Rectal smooth muscle tissue (tissue), 1 donor: ENCODE data around the gene MAMDC2.
"Not testable (repeated sequence)": the region's sequence is repeated elsewhere in the genome, so short reads cannot be mapped to it uniquely, and the experiment has no call there.

Experiments
- H3K27ac ChIP-seq: one replicate; pipeline ENCODE4 v1.7.0; 2013; ENCODE audit warnings: low read depth, low read length, inconsistent platforms
- H3K27me3 ChIP-seq: one replicate; pipeline ENCODE4 v1.7.0; 2013; ENCODE audit warnings: low read length; ENCODE audit not compliant: control insufficient read depth, insufficient read depth
- H3K36me3 ChIP-seq: one replicate; pipeline ENCODE4 v1.7.0; 2013; ENCODE audit warnings: low read length; ENCODE audit not compliant: control insufficient read depth, insufficient read depth
- H3K4me1 ChIP-seq: one replicate; pipeline ENCODE4 v1.7.0; 2013; ENCODE audit warnings: low read length; ENCODE audit not compliant: control insufficient read depth, insufficient read depth
- H3K4me3 ChIP-seq: one replicate; pipeline ENCODE4 v1.7.0; 2013; ENCODE audit warnings: low read length
- H3K9ac ChIP-seq: one replicate; pipeline ENCODE4 v1.7.0; 2013; ENCODE audit warnings: low read length

Gene MAMDC2

GRCh38 chr9:70012569-70012968, 31.1 kb upstream of the MAMDC2 start:
- Histone ChIP-seq H3K4me1 (peaks cover 2% of the 10 kb centered on the region), H3K4me3 (no peak overlapping the region), H3K27ac (no peak overlapping the region), H3K36me3 (no peaks in the 10 kb centered on the region), H3K9ac (no peak overlapping the region), H3K27me3 (no peaks in the 10 kb centered on the region)

GRCh38 chr9:70013598-70014196, 30.0 kb upstream of the MAMDC2 start:
- Histone ChIP-seq H3K4me3 (no peak overlapping the region), H3K27me3 (no peaks in the 10 kb centered on the region), H3K4me1 (peaks cover 2% of the 10 kb centered on the region), H3K36me3 (no peaks in the 10 kb centered on the region), H3K27ac (no peak overlapping the region), H3K9ac (no peak overlapping the region)

GRCh38 chr9:70015099-70015498, 28.5 kb upstream of the MAMDC2 start:
- Histone ChIP-seq H3K27me3 (no peaks in the 10 kb centered on the region), H3K4me1 (peaks cover 2% of the 10 kb centered on the region), H3K36me3 (no peaks in the 10 kb centered on the region), H3K4me3 (no peak overlapping the region), H3K9ac (no peak overlapping the region), H3K27ac (no peak overlapping the region)

- H3K27me3 ChIP-seq = no peaks in the 10 kb centered on the region
- H3K4me3 ChIP-seq = no peak overlapping the region
- H3K36me3 ChIP-seq = no peaks in the 10 kb centered on the region
- H3K9ac ChIP-seq = no peak overlapping the region
- no peak overlapping the region for H3K27ac ChIP-seq
- no peaks in the 10 kb centered on the region for H3K4me1 ChIP-seq
Measured at GRCh38 chr9:70020217-70020616, 23.4 kb upstream of the MAMDC2 start.

GRCh38 chr9:70020991-70021571, 22.6 kb upstream of the MAMDC2 start:
- H3K27me3 ChIP-seq = no peaks in the 10 kb centered on the region
- no peak overlapping the region for H3K9ac ChIP-seq
- no peaks in the 10 kb centered on the region for H3K36me3 ChIP-seq
- no peak overlapping the region for H3K27ac ChIP-seq
- no peak overlapping the region for H3K4me3 ChIP-seq
- no peaks in the 10 kb centered on the region for H3K4me1 ChIP-seq

- H3K4me1 ChIP-seq = no peaks in the 10 kb centered on the region
- H3K9ac ChIP-seq = no peak overlapping the region
- no peaks in the 10 kb centered on the region for H3K36me3 ChIP-seq
- H3K27me3 ChIP-seq = no peaks in the 10 kb centered on the region
- no peak overlapping the region for H3K4me3 ChIP-seq
- no peak overlapping the region for H3K27ac ChIP-seq
Measured at GRCh38 chr9:70028287-70028686, 15.4 kb upstream of the MAMDC2 start.

GRCh38 chr9:70030156-70030555, 13.5 kb upstream of the MAMDC2 start:
- Histone ChIP-seq H3K27ac (no peak overlapping the region), H3K36me3 (no peaks in the 10 kb centered on the region), H3K9ac (no peak overlapping the region), H3K4me3 (no peak overlapping the region), H3K4me1 (no peaks in the 10 kb centered on the region), H3K27me3 (no peaks in the 10 kb centered on the region)

- no peak overlapping the region for H3K27ac ChIP-seq
- no peak overlapping the region for H3K4me3 ChIP-seq
- no peak overlapping the region for H3K9ac ChIP-seq
Measured at GRCh38 chr9:70031141-70031545, 12.5 kb upstream of the MAMDC2 start.

GRCh38 chr9:70034271-70034711, 9.4 kb upstream of the MAMDC2 start:
- Histone ChIP-seq H3K27me3 (no peaks in the 10 kb centered on the region), H3K4me3 (no peak overlapping the region), H3K4me1 (no peaks in the 10 kb centered on the region), H3K36me3 (no peaks in the 10 kb centered on the region), H3K27ac (no peak overlapping the region), H3K9ac (no peak overlapping the region)

More at GRCh38 chr9:70031141-70031545, 12.5 kb upstream of the MAMDC2 start:
- Histone ChIP-seq H3K36me3 (no peaks in the 10 kb centered on the region), H3K4me1 (no peaks in the 10 kb centered on the region), H3K27me3 (no peaks in the 10 kb centered on the region)

GRCh38 chr9:70035691-70036090, 8.0 kb upstream of the MAMDC2 start:
- Histone ChIP-seq H3K27ac (no peak overlapping the region), H3K36me3 (no peaks in the 10 kb centered on the region), H3K9ac (no peak overlapping the region), H3K4me1 (peaks cover 6% of the 10 kb centered on the region), H3K27me3 (no peaks in the 10 kb centered on the region), H3K4me3 (no peak overlapping the region)

GRCh38 chr9:70036641-70037040, 7.0 kb upstream of the MAMDC2 start:
- Histone ChIP-seq H3K27me3 (no peaks in the 10 kb centered on the region), H3K9ac (no peak overlapping the region), H3K4me1 (peaks cover 8% of the 10 kb centered on the region), H3K4me3 (no peak overlapping the region), H3K36me3 (no peaks in the 10 kb centered on the region), H3K27ac (no peak overlapping the region)

- not testable (repeated sequence) for H3K36me3 ChIP-seq, H3K27me3 ChIP-seq, H3K4me3 ChIP-seq, H3K27ac ChIP-seq, H3K9ac ChIP-seq
- peaks cover 21% of the 10 kb centered on the region for H3K4me1 ChIP-seq
Measured at GRCh38 chr9:70038171-70038621, 5.5 kb upstream of the MAMDC2 start.

- H3K4me3 ChIP-seq = no peak overlapping the region
- no peak overlapping the region for H3K9ac ChIP-seq
- no peaks in the 10 kb centered on the region for H3K27me3 ChIP-seq
- H3K4me1 ChIP-seq = peaks cover 25% of the 10 kb centered on the region
- H3K36me3 ChIP-seq = no peaks in the 10 kb centered on the region
- peak overlapping the region; percentile 56 for H3K27ac ChIP-seq
Measured at GRCh38 chr9:70040376-70040903, 3.2 kb upstream of the MAMDC2 start.
